Stimulated activated effector memory CD8-positive, alpha-beta T cell treated with anti-CD3 and anti-CD28 coated beads, Interleukin-12 subunit alpha, Interleukin-12 subunit beta, amount 100 ng/mL, for 72 hours (primary cell): ENCODE results near the gene CCNY.
A peak's percentile ranks its signal among the peaks of the same experiment; 100 is the strongest.
"Not testable (repeated sequence)": the region's sequence is repeated elsewhere in the genome, so short reads cannot be mapped to it uniquely, and the experiment has no call there.

Experiments
- ATAC-seq: fragments of 150-1000 bp; cut with Tn5 transposase; 2 replicates; pipeline ENCODE4 v1.10.0; 2021
- DNase-seq, 2 donors: peaks; one replicate each; pipeline ENCODE4 v3.0.0; 2021 to 2022; ENCODE audit warnings: low spot score in 2 of 2
- H3K27ac Mint-ChIP-seq: one replicate; pipeline ENCODE4 v1.8.0; 2022; ENCODE audit warnings: mild to moderate bottlenecking, mixed read lengths
- H3K36me3 Mint-ChIP-seq: one replicate; pipeline ENCODE4 v1.8.0; 2022; ENCODE audit warnings: mild to moderate bottlenecking, mixed read lengths
- H3K4me1 Mint-ChIP-seq: one replicate; pipeline ENCODE4 v1.8.0; 2022; ENCODE audit warnings: mixed read lengths
- H3K4me3 Mint-ChIP-seq: one replicate; pipeline ENCODE4 v1.8.0; 2022; ENCODE audit warnings: mild to moderate bottlenecking, mixed read lengths
- H3K9me3 Mint-ChIP-seq: one replicate; pipeline ENCODE4 v1.8.0; 2022; ENCODE audit warnings: mixed read lengths

The CCNY gene

DNA sequence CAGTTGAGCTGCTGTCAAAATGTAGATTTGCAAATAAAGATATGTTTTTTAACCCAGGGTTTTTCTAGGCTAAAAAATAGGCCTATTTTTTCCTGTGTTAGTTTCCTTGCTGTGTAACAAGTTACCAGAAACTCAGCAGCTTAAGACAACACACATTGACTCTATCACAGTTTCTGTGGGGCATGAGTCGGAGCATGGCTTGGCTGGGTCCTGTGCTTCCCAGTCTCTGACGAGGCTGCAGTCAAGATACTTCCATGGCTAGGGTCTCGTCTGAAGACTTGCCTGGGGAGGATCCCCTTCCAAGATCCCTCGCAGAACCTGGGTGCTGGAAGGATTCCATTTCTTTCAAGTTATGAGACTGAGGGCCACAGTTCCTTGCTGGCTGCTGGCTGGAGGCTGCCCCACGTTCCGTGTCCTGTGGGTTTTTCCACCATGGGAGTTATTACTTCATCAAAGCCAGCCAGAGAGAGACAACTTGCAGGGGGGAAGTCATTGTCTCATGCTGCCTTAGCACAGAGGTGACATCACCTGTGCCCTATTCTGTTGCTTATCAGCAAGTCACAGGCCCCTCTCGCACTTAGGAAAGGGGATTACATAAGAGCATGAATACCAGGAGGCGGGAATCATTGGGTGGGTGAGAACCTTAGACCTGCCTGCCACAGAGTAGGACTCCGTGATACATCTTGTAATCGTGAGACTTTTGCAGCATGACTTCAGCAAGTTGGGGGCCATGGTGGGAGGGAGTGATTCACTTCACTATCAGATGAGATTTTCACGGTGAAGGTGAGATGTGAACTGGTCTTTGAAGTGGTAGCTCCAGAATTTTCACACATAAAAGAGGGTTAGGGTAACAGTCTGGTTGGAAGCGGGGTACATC lies 77.9 kb downstream of the CCNY start:
- peak; percentile 66 for ATAC-seq
- no peaks in the 10 kb centered on the region for H3K9me3 Mint-ChIP-seq
- peaks cover 38% of the 10 kb centered on the region for H3K4me1 Mint-ChIP-seq
- no peak overlapping the region for H3K4me3 Mint-ChIP-seq
- no peaks in the 10 kb centered on the region for H3K36me3 Mint-ChIP-seq
- peak overlapping the region; percentile 2 for H3K27ac Mint-ChIP-seq
- no peak for DNase-seq

DNA sequence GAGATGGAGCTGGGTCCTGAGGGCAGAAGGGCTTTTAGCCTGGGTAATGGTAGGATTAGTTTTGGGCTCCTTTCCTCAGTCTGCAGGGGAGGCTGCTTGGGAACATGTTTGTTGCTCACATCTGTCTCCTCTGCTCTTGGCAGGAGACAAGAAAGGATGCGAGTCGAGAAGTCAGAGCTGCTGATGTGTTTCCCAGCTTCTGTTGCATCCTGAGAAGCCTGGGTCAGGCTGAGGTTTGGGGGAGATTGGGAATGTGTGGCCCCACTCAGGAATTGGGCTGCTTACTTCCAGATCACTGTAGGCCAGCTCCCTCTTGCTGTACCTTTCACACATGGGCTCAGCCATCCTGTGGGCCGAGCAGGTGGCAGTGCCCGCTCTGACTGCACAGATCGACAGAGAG lies 79.2 kb downstream of the CCNY start:
- Mint-ChIP-seq H3K4me1 (peaks cover 34% of the 10 kb centered on the region), H3K36me3 (no peaks in the 10 kb centered on the region), H3K4me3 (no peak overlapping the region), H3K27ac (no peak overlapping the region), H3K9me3 (no peaks in the 10 kb centered on the region)
- ATAC-seq = no peak
- no peak for DNase-seq

DNA sequence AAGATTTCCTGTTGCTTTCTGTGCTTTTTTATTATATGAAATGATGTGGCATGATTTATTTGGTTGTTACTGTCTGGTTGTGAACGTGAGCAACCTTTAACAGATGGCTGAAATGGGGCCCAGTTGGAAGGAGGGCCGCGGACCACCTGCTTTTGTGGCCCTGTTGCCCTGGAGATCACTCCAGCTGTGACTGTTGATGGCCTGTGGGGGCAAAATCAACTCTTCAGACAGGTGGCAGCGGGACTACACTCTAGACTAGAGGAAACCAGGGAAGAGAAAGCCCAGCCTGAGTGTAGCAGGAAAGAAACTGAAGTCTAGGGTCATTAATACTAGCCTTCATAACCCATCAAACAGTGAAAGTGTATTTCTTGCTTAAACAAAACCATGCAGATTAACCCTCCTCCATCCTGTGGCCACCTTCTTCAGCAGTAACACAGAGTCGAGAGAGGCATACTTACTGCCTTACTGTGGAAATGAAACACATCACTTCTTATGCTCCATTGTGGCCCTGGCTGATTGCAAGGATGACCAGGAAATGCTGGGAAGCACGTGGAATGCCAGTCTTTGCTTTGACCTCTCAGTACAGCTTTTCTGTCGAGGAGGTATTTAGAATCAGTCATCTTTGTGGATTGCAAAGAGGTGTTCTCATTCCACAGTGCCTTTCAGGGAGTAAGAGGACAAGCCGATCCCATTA lies 80.5 kb downstream of the CCNY start:
- no peak overlapping the region for H3K4me3 Mint-ChIP-seq
- H3K27ac Mint-ChIP-seq = peak overlapping the region; percentile 26
- H3K9me3 Mint-ChIP-seq = no peaks in the 10 kb centered on the region
- ATAC-seq = no peak
- peaks cover 38% of the 10 kb centered on the region for H3K4me1 Mint-ChIP-seq
- no peak for DNase-seq
- no peaks in the 10 kb centered on the region for H3K36me3 Mint-ChIP-seq

DNA sequence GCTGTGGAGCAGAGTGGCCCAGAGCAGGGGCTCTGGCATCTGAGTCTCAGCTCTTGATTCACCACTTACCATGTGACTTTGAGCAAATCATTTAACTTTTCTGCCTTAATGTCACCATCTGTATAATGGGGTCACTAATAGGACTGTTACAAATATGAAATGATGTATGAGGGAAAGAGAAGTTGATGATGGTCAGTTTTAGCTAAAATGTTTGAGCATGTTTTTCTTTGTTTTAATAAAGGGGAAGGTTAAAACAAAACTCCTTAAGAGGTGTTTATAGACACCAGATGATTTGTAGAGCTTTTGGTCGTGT lies 81.0 kb downstream of the CCNY start:
- DNase-seq (no peak), ATAC-seq (no peak)
- no peaks in the 10 kb centered on the region for H3K9me3 Mint-ChIP-seq
- no peak overlapping the region for H3K4me3 Mint-ChIP-seq
- no peaks in the 10 kb centered on the region for H3K36me3 Mint-ChIP-seq
- peak overlapping the region; percentile 3 for H3K27ac Mint-ChIP-seq
- peaks cover 39% of the 10 kb centered on the region for H3K4me1 Mint-ChIP-seq

DNA sequence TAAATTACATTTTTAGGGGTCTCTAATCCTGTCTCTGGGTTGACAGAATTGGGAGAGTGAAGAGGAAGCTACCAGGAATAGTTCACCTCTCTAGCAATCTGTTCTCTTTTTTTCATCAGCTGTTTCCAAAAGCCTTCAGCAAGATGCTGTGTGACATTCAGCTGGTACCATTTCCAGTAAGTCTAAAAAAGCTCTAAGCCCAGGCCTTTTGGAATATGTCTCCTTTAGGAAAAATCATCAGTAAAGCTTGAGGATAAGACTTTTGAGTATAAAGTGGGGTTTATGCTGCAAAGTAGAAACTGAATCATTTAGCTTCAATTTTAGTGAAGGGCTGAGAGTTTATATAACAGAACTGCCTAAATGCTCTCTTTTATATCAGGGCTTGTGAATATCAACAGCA lies 81.5 kb downstream of the CCNY start:
- Mint-ChIP-seq H3K36me3 (no peaks in the 10 kb centered on the region), H3K4me3 (no peak overlapping the region), H3K4me1 (peaks cover 39% of the 10 kb centered on the region), H3K9me3 (no peaks in the 10 kb centered on the region), H3K27ac (peak overlapping the region; percentile 3)
- no peak for DNase-seq
- no peak for ATAC-seq

DNA sequence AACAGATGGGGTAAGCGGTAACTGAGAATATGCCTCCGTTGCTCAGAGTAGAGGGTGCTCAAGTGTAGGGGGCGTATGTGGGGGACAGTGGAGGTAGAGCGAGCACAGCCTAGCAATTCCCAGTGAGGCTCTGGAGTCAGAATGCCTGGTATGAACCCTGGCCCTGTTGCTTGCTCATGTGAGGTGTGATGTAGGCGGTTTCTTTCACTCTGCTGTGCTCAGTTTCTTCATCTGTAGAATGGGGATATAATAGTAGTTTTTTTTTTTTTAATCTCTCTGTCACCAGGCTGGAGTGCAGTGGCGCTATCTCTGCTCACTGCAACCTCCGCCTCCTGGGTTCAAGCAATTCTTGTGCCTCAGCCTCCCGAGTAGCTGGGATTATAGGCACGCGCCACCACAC lies 82.3 kb downstream of the CCNY start:
- H3K27ac Mint-ChIP-seq, DNase-seq: not testable (repeated sequence)

DNA sequence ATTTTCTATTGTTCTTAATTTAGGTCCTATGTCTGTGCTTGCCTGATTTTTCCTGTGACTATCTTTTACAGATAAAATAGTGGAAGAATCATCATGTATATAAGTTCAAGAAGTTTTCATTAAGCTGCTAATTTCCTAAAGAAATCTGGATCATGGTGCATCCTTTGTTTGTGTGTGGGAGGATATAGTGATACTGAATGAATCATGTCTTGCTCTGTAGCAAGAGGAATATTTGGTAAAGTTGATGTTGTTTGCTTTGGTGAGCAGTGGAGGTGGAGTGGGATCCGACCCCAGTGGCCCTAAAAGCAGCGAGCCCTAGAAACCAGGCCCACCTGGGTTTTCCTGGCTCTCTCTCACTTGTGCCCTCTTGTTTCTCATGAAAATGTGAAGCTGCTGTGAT lies 83.7 kb downstream of the CCNY start:
- no peak for ATAC-seq
- Mint-ChIP-seq H3K36me3 (no peaks in the 10 kb centered on the region), H3K9me3 (no peaks in the 10 kb centered on the region), H3K4me1 (peaks cover 39% of the 10 kb centered on the region), H3K4me3 (no peak overlapping the region), H3K27ac (no peak overlapping the region)
- DNase-seq = no peak

More for the DNA sequence above, 82.3 kb downstream of the CCNY start:
- H3K4me1 Mint-ChIP-seq = peaks cover 39% of the 10 kb centered on the region
- H3K36me3 Mint-ChIP-seq, ATAC-seq, H3K9me3 Mint-ChIP-seq, H3K4me3 Mint-ChIP-seq: not testable (repeated sequence)

DNA sequence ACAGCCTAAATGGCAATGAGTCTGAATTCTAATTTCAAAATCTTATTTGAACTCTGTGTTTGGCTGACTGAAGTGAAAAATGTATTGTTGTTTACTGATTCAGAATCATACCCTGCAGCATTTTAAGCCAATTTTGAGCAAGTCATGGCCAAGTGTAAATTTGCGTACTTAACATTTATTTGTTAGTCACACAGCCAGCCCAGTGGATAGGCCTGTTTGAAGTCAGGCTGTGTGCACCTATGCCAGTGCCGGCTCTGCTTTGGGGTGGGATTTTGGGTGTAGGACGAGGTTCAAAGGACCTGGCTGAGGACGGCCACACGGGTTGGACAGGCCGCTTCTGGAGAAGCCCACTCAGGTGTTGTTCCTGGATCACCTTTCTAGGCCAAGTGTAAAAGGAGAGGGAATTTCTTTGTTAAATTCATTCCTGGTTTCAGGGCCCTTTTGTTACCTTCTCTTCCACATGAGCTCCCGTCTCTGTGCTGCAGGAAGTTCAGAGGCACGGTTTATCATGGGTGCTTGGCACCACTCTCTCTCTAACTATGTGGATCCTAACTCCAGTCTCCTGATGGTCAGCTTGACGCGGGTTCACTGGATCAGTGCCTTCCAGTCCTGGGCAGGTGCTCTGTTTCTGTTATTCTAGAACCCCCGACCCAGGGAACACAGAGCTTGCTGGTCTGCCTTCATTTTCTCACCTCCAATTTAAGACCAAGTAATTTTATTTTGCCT lies 84.7 kb downstream of the CCNY start:
- no peak for DNase-seq
- Mint-ChIP-seq H3K36me3 (no peaks in the 10 kb centered on the region), H3K27ac (no peak overlapping the region), H3K4me3 (no peak overlapping the region), H3K9me3 (no peaks in the 10 kb centered on the region), H3K4me1 (peaks cover 49% of the 10 kb centered on the region)
- ATAC-seq = no peak

DNA sequence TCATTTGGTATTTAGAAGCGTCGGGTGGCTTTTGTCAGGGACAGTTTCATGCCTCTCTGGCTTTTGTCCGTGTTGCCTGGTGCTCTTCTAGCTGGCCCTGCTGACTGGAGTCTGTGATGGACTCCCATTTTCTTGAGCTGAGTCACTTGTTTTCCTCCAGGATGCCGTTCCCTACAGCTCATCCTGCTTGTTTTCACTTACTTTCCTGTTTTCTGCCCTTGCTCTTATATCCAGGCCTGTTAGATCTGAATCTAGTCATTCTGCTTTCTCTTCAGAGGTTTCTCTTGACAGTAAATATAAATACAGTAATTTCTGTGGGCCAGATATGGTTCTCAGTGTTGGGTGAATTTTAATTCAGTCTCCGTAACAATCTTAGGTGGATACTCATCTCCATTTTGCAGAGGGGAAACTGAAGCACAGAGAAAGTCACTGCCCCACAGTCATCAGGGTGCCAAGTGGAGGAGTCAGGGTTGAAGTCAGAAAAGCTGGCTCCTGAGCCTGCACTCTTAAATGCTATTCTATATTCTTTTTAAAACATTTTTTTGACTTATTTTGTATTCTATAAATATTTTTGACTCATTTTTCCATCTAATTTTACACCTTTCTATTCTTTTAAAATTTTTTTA lies 85.4 kb downstream of the CCNY start:
- Mint-ChIP-seq H3K27ac (no peak overlapping the region), H3K36me3 (no peaks in the 10 kb centered on the region), H3K9me3 (no peaks in the 10 kb centered on the region), H3K4me3 (no peak overlapping the region), H3K4me1 (peaks cover 56% of the 10 kb centered on the region)
- ATAC-seq = no peak
- no peak for DNase-seq

DNA sequence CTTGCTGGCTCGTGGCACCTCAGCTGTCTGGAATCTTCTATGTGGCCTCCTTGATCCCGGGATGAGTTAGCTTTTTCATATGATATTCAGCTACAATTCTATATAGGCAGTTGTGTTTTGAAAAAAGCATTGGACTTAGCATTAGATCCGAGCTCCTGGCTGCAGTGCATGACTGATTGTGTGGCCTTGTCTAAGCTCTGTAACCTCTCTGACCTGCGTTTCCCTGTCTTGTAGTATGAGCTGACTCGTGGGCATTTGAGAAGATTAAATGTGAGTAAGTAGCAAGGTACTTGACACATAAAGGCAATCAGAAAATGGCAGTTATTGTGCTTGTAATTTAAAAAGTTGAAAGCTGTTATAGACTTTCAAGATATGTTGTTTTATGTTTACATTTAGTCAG lies 85.9 kb downstream of the CCNY start:
- no peak for ATAC-seq
- Mint-ChIP-seq H3K36me3 (no peaks in the 10 kb centered on the region), H3K4me3 (no peak overlapping the region), H3K4me1 (peaks cover 59% of the 10 kb centered on the region), H3K9me3 (no peaks in the 10 kb centered on the region), H3K27ac (no peak overlapping the region)
- DNase-seq = no peak

DNA sequence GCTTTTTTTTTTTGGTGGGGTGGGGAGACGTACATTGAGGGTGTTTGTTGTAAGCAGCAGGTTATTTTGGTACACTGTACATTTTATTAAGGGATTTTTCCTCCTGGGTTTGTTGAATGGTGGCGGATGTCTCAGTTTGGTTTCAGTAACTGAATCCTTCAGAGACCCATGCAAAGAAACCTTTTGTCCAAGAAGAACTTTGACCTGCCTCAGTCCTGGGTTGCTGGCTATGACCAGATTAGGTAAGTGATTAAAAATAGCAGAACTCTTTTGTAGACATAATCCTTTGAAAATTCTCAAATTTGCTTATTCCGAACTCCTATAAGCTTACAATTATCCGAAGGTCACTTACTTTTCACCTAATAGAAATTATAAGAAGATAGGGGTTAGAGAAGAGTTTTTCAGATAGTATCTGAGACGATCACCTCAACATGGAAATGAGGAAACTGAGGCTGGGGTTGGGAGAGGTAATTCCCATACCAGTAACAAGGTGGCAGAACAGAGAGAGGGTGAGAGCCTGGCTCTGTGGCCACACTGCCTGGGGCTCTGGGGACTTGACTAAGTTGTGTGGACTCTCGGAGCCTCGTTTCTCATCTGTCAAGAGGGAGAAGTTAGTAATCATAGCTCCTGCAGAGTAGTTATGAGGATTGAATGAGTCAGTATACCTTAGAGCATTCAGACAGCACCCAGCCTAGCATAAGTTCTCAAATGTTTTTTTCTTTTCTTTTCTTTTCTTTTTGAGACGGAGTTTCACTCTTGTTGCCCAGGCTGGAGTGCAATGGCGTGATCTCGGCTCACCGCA lies 87.4 kb downstream of the CCNY start:
- peaks cover 57% of the 10 kb centered on the region for H3K4me1 Mint-ChIP-seq
- no peak overlapping the region for H3K27ac Mint-ChIP-seq
- H3K9me3 Mint-ChIP-seq = no peaks in the 10 kb centered on the region
- no peak for ATAC-seq
- no peak overlapping the region for H3K4me3 Mint-ChIP-seq
- no peaks in the 10 kb centered on the region for H3K36me3 Mint-ChIP-seq
- DNase-seq = no peak

DNA sequence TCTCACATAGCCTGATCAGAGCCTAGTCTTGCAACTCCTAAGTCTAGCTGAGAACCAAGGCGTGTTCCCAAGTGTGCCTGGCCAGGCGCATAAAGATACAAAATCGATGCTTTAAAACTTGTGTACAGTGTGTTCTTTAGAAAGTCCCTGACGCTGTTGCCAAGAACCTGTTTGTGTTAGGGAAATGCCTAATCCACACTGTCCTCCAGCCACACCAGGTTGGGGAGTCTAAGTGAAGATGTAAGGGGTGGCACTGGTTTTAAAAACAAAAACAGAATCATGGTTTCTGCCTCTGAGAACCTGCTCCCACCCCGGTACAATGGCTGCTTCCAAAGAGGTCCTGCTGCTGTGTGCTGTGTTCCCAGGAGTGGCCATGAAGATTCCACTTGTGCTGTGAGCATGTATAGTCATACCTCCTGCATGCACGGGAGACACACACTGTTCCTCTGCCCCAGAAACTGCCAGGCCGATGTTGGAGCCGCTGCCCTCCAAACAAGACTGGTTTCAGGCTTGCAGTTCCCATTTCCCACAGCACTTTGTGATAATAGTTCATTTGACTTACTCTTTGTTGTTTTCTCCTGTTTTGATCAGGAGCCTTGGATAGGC lies 88.5 kb downstream of the CCNY start:
- no peaks in the 10 kb centered on the region for H3K9me3 Mint-ChIP-seq
- no peaks in the 10 kb centered on the region for H3K36me3 Mint-ChIP-seq
- ATAC-seq (no peak), DNase-seq (no peak)
- H3K4me1 Mint-ChIP-seq = peaks cover 52% of the 10 kb centered on the region
- H3K4me3 Mint-ChIP-seq = no peak overlapping the region
- no peak overlapping the region for H3K27ac Mint-ChIP-seq

DNA sequence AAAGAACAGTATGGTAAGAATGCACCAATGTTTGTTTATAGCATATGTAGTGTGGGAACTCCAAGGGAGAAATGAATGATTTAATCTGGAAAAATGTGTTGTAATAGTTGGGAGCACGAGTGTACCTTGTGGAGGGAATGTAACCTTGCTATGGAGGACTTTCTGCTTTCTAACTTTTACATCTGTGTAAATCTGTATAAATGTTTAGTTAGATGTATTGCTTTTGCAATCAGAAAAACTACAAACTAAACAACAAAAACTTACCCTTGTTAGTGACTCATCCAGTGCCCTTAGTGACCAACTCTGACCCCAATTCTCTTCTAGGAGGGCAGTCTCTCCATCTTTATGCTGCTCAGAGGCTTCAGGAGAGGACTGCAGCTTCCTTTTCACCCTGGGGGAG lies 89.3 kb downstream of the CCNY start:
- Mint-ChIP-seq H3K4me3 (no peak overlapping the region), H3K9me3 (no peaks in the 10 kb centered on the region)

DNA sequence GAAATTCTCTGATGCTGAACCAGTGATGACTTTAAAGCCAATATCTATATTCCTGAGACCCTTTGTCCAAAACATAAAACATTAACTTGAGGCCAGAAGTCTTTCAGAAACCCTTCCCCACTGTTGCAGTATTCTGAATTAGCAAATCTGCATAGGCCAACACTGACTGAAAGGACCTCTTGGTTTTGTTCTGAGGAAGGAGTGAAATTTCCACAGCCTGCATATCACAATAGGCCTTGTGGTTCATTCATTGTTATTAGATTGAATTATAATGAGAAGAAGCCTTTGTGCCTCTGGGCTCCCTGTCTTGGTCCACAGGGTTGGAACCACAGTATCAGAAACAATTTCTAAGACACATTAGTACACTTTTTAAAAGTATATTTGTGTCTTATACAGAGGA lies 90.3 kb downstream of the CCNY start:
- no peak for DNase-seq
- ATAC-seq = no peak
- no peaks in the 10 kb centered on the region for H3K36me3 Mint-ChIP-seq
- no peak overlapping the region for H3K4me3 Mint-ChIP-seq
- no peaks in the 10 kb centered on the region for H3K9me3 Mint-ChIP-seq
- H3K4me1 Mint-ChIP-seq = peaks cover 44% of the 10 kb centered on the region
- peak overlapping the region; percentile 37 for H3K27ac Mint-ChIP-seq

More for the DNA sequence above, 89.3 kb downstream of the CCNY start:
- Mint-ChIP-seq H3K36me3 (no peaks in the 10 kb centered on the region), H3K27ac (no peak overlapping the region), H3K4me1 (peaks cover 47% of the 10 kb centered on the region)
- DNase-seq (no peak), ATAC-seq (no peak)
